Type B pancreatic cell (in vitro differentiated cells): Measurements from ENCODE around the gene CFAP77. TPM values are rescaled to one million over a fixed set of nuclear protein-coding genes. Genes with fewer than 3 reads are reported as not detected.

Experiments used
- DNase-seq: peaks from one replicate; pipeline ENCODE4 v3.0.0; 2021; ENCODE audit warnings: mixed read lengths; ENCODE audit not compliant: unreplicated experiment; ENCODE audit errors: extremely low spot score
- H3K27ac Mint-ChIP-seq: 2 replicates; pipeline ENCODE4 v1.8.0; 2021; ENCODE audit warnings: mild to moderate bottlenecking, mixed read lengths
- H3K27me3 Mint-ChIP-seq: 2 replicates; pipeline ENCODE4 v1.8.0; 2021; ENCODE audit warnings: mixed read lengths
- H3K36me3 Mint-ChIP-seq: 2 replicates; pipeline ENCODE4 v1.8.0; 2021; ENCODE audit warnings: mixed read lengths
- H3K4me1 Mint-ChIP-seq: one replicate; pipeline ENCODE4 v1.8.0; 2021; ENCODE audit warnings: mixed read lengths; ENCODE audit not compliant: unreplicated experiment
- H3K4me3 Mint-ChIP-seq: 2 replicates; pipeline ENCODE4 v1.8.0; 2021; ENCODE audit warnings: mild to moderate bottlenecking, mixed read lengths
- H3K9me3 Mint-ChIP-seq: 2 replicates; pipeline ENCODE4 v1.8.0; 2021; ENCODE audit warnings: mixed read lengths
- CTCF ChIP-seq: fragments of 200-600 bp; sonication (generic); conservative IDR thresholded peaks from 2 replicates; pipeline ENCODE4 v1.5.0; 2021; ENCODE audit warnings: antibody characterized with exemption, mild to moderate bottlenecking
- total RNA-seq: library from RNA; stranded (reverse); gene quantifications from 2 replicates; pipeline ENCODE4 v1.2.1, GENCODE V29; 2021; ENCODE audit warnings: low replicate concordance

Gene CFAP77
- total RNA-seq, 1 donor from 2014 or later: 1.5 TPM

- Mint-ChIP-seq H3K36me3 (no peaks in the 10 kb centered on the region), H3K27me3 (peaks cover 53% of the 10 kb centered on the region), H3K9me3 (no peaks in the 10 kb centered on the region), H3K4me1 (peaks cover 40% of the 10 kb centered on the region), H3K27ac (no peak overlapping the region), H3K4me3 (no peak overlapping the region)
- TF ChIP-seq CTCF: no peak
- no peak for DNase-seq
Measured at GRCh38 chr9:132547436-132547835, 137.4 kb downstream of the CFAP77 start.

- Mint-ChIP-seq H3K36me3 (no peaks in the 10 kb centered on the region), H3K9me3 (no peaks in the 10 kb centered on the region), H3K4me3 (no peak overlapping the region), H3K27ac (no peak overlapping the region), H3K4me1 (peaks cover 40% of the 10 kb centered on the region), H3K27me3 (peaks cover 54% of the 10 kb centered on the region)
- no peak for TF ChIP-seq CTCF
- DNase-seq: no peak
Measured at GRCh38 chr9:132547976-132548730, 138.1 kb downstream of the CFAP77 start.

- Mint-ChIP-seq H3K27ac (peak overlapping the region; percentile 41), H3K4me3 (peak overlapping the region; percentile 44), H3K9me3 (no peaks in the 10 kb centered on the region), H3K4me1 (peaks cover 40% of the 10 kb centered on the region), H3K36me3 (no peaks in the 10 kb centered on the region), H3K27me3 (peaks cover 51% of the 10 kb centered on the region)
- no peak for TF ChIP-seq CTCF
- no peak for DNase-seq
Measured at GRCh38 chr9:132548751-132549640, 139.0 kb downstream of the CFAP77 start.

GRCh38 chr9:132551556-132551955 is 141.5 kb downstream of the CFAP77 start:
- Mint-ChIP-seq H3K36me3 (no peaks in the 10 kb centered on the region), H3K27me3 (peaks cover 49% of the 10 kb centered on the region), H3K9me3 (no peaks in the 10 kb centered on the region), H3K4me1 (peaks cover 38% of the 10 kb centered on the region), H3K4me3 (no peak overlapping the region), H3K27ac (no peak overlapping the region)
- no peak for TF ChIP-seq CTCF
- no peak for DNase-seq

GRCh38 chr9:132552041-132552440 is 142.0 kb downstream of the CFAP77 start:
- Mint-ChIP-seq H3K9me3 (no peaks in the 10 kb centered on the region), H3K36me3 (no peaks in the 10 kb centered on the region), H3K4me1 (peaks cover 33% of the 10 kb centered on the region), H3K27me3 (peaks cover 53% of the 10 kb centered on the region), H3K27ac (no peak overlapping the region), H3K4me3 (no peak overlapping the region)
- DNase-seq: no peak
- TF ChIP-seq CTCF: no peak
